Esophagus squamous epithelium (tissue), 5 donors: ENCODE data around the gene RAB6B. TPM values are rescaled to one million over a fixed set of nuclear protein-coding genes. Genes with fewer than 3 reads are reported as not detected.

Experiments
- DNase-seq: peaks from one replicate; lab custom pipeline; 2025; lab: John Stamatoyannopoulos, UW
- H3K27ac ChIP-seq, 4 donors: fragments of 200-600 bp; sonication (generic); one replicate each; pipeline ENCODE4 v1.5.1; 2016 to 2019; ENCODE audit warnings: mild to moderate bottlenecking in 1 of 4
- H3K27me3 ChIP-seq, 4 donors: fragments of 200-600 bp; sonication (generic); 1 replicate in 3 of 4; 2 replicates in 1 of 4; pipeline versions ENCODE4 v1.5.1 to v1.6.0; 2017 to 2021; ENCODE audit warnings: antibody characterized with exemption in 1 of 4
- H3K36me3 ChIP-seq, 3 donors: fragments of 200-600 bp; sonication (generic); one replicate each; pipeline ENCODE4 v1.5.1; 2016 to 2019
- H3K4me1 ChIP-seq, 3 donors: fragments of 200-600 bp; sonication (generic); one replicate each; pipeline ENCODE4 v1.5.1; 2017 to 2019
- H3K4me3 ChIP-seq, 4 donors: fragments of 200-600 bp; sonication (generic); 1 replicate in 3 of 4; 2 replicates in 1 of 4; pipeline ENCODE4 v1.5.1; 2016 to 2019; ENCODE audit warnings: mild to moderate bottlenecking in 2 of 4, moderate library complexity in 1 of 4
- H3K9me3 ChIP-seq, 3 donors: fragments of 200-600 bp; sonication (generic); one replicate each; pipeline ENCODE4 v1.5.1; 2016 to 2019
- CTCF ChIP-seq, 6 experiments: fragments of 450-650 bp in 4 of 6; fragments of 200-600 bp in 2 of 6; sonication (generic) in 2 of 6; IDR thresholded peaks; one replicate each; pipeline ENCODE4 v1.5.1; 2016 to 2019; ENCODE audit warnings: antibody characterized with exemption in 6 of 6, mild to moderate bottlenecking in 4 of 6, moderate library complexity in 4 of 6
- POLR2A ChIP-seq, 4 donors: fragments of 450-650 bp; IDR thresholded peaks; one replicate each; pipeline ENCODE4 v1.6.1; 2017; ENCODE audit warnings: antibody characterized with exemption in 4 of 4, mild to moderate bottlenecking in 4 of 4, moderate library complexity in 3 of 4
- WGBS, 2 donors: methylation state at CpG; one replicate each; pipeline ENCODE4 v1.1.5; 2018; 5-methylcytosine and 5-hydroxymethylcytosine counted together
- intact Hi-C: fragments of 100-400 bp; cut with DNase I; formaldehyde crosslinking; loops from one replicate; pipeline ENCODE4 v1.15.0; 2022
- total RNA-seq, 4 donors: library from RNA; depleted of rRNA; stranded (reverse); fragments of >200 nt; gene quantifications; one replicate each; pipeline ENCODE4 v1.1.0, GENCODE V29; 2016
- donor health status: DM: yes; HTN: yes; CAD: no.

RAB6B gene
- total RNA-seq, 4 donors from 2014 or later: 0.09 to 1.7 (median 0.68) TPM

DNA sequence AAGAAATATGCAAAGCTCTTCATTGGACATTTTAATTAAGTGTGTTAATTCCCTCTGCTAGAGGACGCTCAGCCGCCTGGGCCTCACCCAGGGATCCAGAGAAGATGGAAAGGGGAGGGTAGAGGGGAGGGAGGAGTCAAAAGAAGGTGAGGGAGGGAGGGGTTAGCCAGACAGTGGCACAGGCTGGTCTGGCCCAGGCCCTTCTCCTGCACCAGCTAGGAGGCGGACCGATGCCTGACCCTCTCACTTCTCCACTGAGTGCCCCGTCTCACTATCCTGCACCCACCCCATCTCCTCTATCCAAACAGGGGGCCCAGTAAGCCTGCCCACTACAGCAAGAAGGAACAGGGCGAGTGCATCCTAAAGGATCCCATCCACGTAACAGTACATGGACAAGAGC is 22.9 kb downstream of the RAB6B start:
- H3K27ac ChIP-seq: no peak overlapping the region
- H3K4me1 ChIP-seq: no peaks in the 10 kb centered on the region
- intact Hi-C loops: no loop called here
- DNase-seq: no peak
- H3K27me3 ChIP-seq: no peaks in the 10 kb centered on the region
- no peaks in the 10 kb centered on the region for H3K36me3 ChIP-seq
- TF ChIP-seq CTCF (IDR thresholded peaks at IDR 0.05) (no peak), POLR2A (IDR thresholded peaks at IDR 0.05) (no peak)
- H3K9me3 ChIP-seq: no peaks in the 10 kb centered on the region
- 85 to 100% methylated on average over 1 to 6 of the region's 7 CpGs for WGBS, 2 donors
- H3K4me3 ChIP-seq: no peak overlapping the region

DNA sequence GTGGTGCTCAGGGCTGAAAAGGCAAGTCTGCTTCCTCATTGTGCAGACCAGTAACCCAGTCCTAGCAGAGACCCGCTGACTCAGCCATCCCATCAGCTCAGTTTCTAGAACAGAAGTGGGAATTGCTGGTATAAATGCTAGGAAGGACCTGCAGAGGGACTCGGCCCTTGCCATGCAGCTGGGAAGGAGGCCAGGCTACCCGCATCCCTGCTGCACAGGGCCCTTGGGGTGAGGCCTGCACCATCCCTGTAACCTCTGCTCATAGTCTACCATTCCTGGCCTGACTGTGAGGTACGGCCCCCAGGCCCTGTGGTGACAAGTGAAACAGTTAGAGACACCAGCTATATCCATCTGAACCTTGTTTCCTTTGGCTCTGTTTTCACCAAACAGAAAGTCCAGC is 23.5 kb downstream of the RAB6B start:
- TF ChIP-seq CTCF (IDR thresholded peaks at IDR 0.05): no peak
- TF ChIP-seq POLR2A (IDR thresholded peaks at IDR 0.05): no peak
- Histone ChIP-seq H3K9me3 (no peaks in the 10 kb centered on the region), H3K36me3 (no peaks in the 10 kb centered on the region), H3K4me1 (no peaks in the 10 kb centered on the region), H3K27me3 (no peaks in the 10 kb centered on the region), H3K27ac (no peak overlapping the region), H3K4me3 (no peak overlapping the region)
- intact Hi-C loops: no loop called here
- DNase-seq: no peak
- WGBS, 2 donors: 90% methylated on average over 2 of the region's 4 CpGs; no CpG with 5 or more reads in 1 of the 2 donors

DNA sequence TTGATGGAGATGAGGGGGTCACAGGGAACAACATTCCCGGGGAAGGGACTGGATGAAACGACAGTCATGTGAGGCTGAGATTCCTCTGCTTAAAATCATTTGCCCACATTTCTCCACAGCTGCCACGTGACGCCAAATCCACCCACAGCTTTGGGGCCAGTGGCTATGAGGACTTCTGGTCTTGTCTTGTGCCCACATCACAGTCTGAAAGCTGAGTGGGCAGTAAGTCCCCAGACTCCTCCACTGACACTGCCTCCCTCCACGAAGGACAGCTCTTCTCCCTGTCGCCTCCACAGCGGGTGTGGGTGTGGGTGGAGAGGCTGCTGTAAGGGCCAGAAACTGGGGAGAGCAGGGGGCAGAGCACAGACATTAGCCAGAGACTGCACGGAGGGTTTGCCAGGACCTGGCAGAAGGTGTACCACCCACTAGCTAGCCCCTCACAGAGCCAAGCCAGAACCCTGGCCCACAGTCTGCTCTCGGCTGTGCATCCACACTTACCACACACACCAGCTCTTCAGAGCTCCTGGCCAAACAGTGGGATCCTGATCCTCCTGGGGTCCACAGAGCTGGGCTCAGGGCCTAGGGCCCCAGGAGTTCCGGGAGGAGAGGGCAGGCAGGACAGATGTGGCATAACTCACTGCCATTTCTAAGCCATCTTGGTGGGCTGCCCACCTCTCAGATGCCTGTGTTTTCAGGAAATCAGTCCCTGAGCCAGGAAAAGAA is 24.2 kb downstream of the RAB6B start:
- no peak for DNase-seq
- Histone ChIP-seq H3K27ac (no peak overlapping the region), H3K36me3 (no peaks in the 10 kb centered on the region), H3K9me3 (no peaks in the 10 kb centered on the region), H3K4me1 (no peaks in the 10 kb centered on the region), H3K27me3 (no peaks in the 10 kb centered on the region), H3K4me3 (no peak overlapping the region)
- no peak for TF ChIP-seq POLR2A (IDR thresholded peaks at IDR 0.05)
- no peak for TF ChIP-seq CTCF (IDR thresholded peaks at IDR 0.05)
- 80 to 84% methylated on average over 5 of the region's 10 CpGs for WGBS, 2 donors
- intact Hi-C loops: no loop called here

- DNase-seq: no peak
- no peaks in the 10 kb centered on the region for H3K4me1 ChIP-seq
- no peak for TF ChIP-seq POLR2A (IDR thresholded peaks at IDR 0.05)
- no peak for TF ChIP-seq CTCF (IDR thresholded peaks at IDR 0.05)
- no peaks in the 10 kb centered on the region for H3K9me3 ChIP-seq
- intact Hi-C loops: no loop called here
- no peak overlapping the region for H3K4me3 ChIP-seq
- no peaks in the 10 kb centered on the region for H3K36me3 ChIP-seq
- H3K27me3 ChIP-seq: no peaks in the 10 kb centered on the region
- no peak overlapping the region for H3K27ac ChIP-seq
These were observed 24.9 kb downstream of the RAB6B start for GRCh38 chr3:133870822-133871221.

DNA sequence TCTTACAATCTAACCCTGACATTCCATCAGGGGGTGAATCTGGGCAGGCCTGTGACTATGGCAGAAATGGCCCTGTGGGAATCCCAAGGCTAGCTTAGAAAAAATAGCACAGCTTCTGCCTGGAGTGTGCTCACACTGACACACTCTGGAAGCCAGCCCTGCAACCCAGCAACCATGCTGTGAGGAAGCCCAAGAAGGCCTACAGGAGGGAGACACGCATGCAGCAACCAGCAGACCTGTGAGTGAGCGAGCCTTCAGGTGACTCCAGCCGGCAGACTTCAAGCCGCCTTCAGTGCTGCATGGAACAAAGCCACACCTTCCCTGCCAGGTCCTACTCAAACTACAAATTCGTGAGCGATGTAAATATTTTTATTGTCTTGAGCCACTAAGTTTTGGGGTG is 26.1 kb downstream of the RAB6B start:
- no peak for TF ChIP-seq POLR2A (IDR thresholded peaks at IDR 0.05)
- TF ChIP-seq CTCF (IDR thresholded peaks at IDR 0.05): no peak
- no peak overlapping the region for H3K27ac ChIP-seq
- no peaks in the 10 kb centered on the region for H3K9me3 ChIP-seq
- no peaks in the 10 kb centered on the region for H3K27me3 ChIP-seq
- H3K4me1 ChIP-seq: no peaks in the 10 kb centered on the region
- H3K4me3 ChIP-seq: no peak overlapping the region
- intact Hi-C loops: no loop called here
- 99 to 100% methylated on average over 6 of the region's 6 CpGs for WGBS, 2 donors
- no peak for DNase-seq
- no peaks in the 10 kb centered on the region for H3K36me3 ChIP-seq
